SU-DHL-6 (cell line): ENCODE data around the gene FAM228B.
A peak's percentile ranks its signal among the peaks of the same experiment; 100 is the strongest.

Experiments used
- H2AFZ ChIP-seq: fragments of 200-600 bp; sonication (generic); 2 replicates; pipeline ENCODE4 v1.6.1; 2014; ENCODE audit warnings: low read depth, mild to moderate bottlenecking, moderate library complexity, mixed read lengths, antibody characterized with exemption, low read length; ENCODE audit not compliant: severe bottlenecking
- H3F3A ChIP-seq: fragments of 200-600 bp; shearing (Covaris generic); 2 replicates; pipeline ENCODE4 v1.6.0; 2016; ENCODE audit warnings: antibody characterized with exemption, mild to moderate bottlenecking; ENCODE audit not compliant: insufficient read depth
- H3K27ac ChIP-seq: fragments of 200-600 bp; sonication (generic); 2 replicates; pipeline ENCODE4 v1.5.1; 2016; ENCODE audit warnings: low read depth, mild to moderate bottlenecking, low read length, moderate library complexity, mixed read lengths
- H3K27me3 ChIP-seq: fragments of 200-600 bp; sonication (generic), shearing (Covaris generic); 2 replicates; pipeline ENCODE4 v1.6.0; 2014; ENCODE audit warnings: mild to moderate bottlenecking, low read length
- H3K36me3 ChIP-seq: fragments of 200-600 bp; sonication (generic); 2 replicates; pipeline ENCODE4 v1.6.1; 2014; ENCODE audit warnings: mild to moderate bottlenecking, low read length, mixed read lengths
- H3K4me2 ChIP-seq: fragments of 300-600, 200-600 bp; shearing (Covaris generic), sonication (generic); 2 replicates; pipeline ENCODE4 v1.6.0; 2014; ENCODE audit warnings: low read length, low read depth, mild to moderate bottlenecking; ENCODE audit not compliant: poor library complexity, severe bottlenecking
- H3K4me3 ChIP-seq: fragments of 200-600 bp; sonication (generic); 2 replicates; pipeline ENCODE4 v1.5.1; 2014; ENCODE audit warnings: antibody characterized with exemption, low read length, mild to moderate bottlenecking, mixed read lengths; ENCODE audit not compliant: insufficient read depth, poor library complexity, severe bottlenecking
- H3K79me2 ChIP-seq: fragments of 200-600 bp; sonication (generic); 2 replicates; pipeline ENCODE4 v1.6.1; 2014; ENCODE audit warnings: mild to moderate bottlenecking, low read length, moderate library complexity; ENCODE audit not compliant: insufficient read depth
- H3K9ac ChIP-seq: fragments of 200-600 bp; sonication (generic); 2 replicates; pipeline ENCODE4 v1.7.0; 2014; ENCODE audit warnings: mild to moderate bottlenecking, low read length
- H3K9me2 ChIP-seq: fragments of 200-600 bp; sonication (generic); replicated peaks from 2 replicates; pipeline ENCODE4 v1.6.1; 2014; ENCODE audit warnings: low read length; ENCODE audit not compliant: insufficient read depth
- H3K9me3 ChIP-seq: fragments of 200-600 bp; sonication (generic); 2 replicates; pipeline ENCODE4 v1.6.1; 2014; ENCODE audit warnings: low read length, mixed read lengths; ENCODE audit not compliant: insufficient read depth
- H4K20me1 ChIP-seq: fragments of 200-600 bp; sonication (generic); 2 replicates; pipeline ENCODE4 v1.6.1; 2014; ENCODE audit warnings: low read depth, mild to moderate bottlenecking, antibody characterized with exemption, low read length, moderate library complexity, mixed read lengths
- CTCF ChIP-seq: fragments of 200-600 bp; sonication (generic); IDR thresholded peaks from one replicate; pipeline ENCODE4 v1.5.1; 2017; ENCODE audit warnings: antibody characterized with exemption, mild to moderate bottlenecking, low read length, moderate library complexity; ENCODE audit not compliant: insufficient read depth, poor library complexity, severe bottlenecking
- EZH2phosphoT487 ChIP-seq: fragments of 200-600 bp; sonication (generic), shearing (Covaris generic); conservative IDR thresholded peaks from 2 replicates; pipeline ENCODE4 v1.6.1; 2018; ENCODE audit warnings: mild to moderate bottlenecking, antibody characterized with exemption, low read length, moderate library complexity, mixed read lengths

FAM228B gene

GRCh38 chr2:24123195-24123921 lies at the start of gene FAM228B, which contains the start of gene PFN4:
Gene FAM228B (plus strand): TSS chr2:24123469. CDS start chr2:24124362, 893 bp downstream.
Gene PFN4 (minus strand): TSS chr2:24123334. CDS start chr2:24122535, 799 bp downstream.
- TF ChIP-seq EZH2phosphoT487, result no peak
- no peaks in the 10 kb centered on the region for H3K27me3 ChIP-seq
- no peaks in the 10 kb centered on the region for H4K20me1 ChIP-seq
- H3K79me2 ChIP-seq, result peaks cover 9% of the 10 kb centered on the region
- H2AFZ ChIP-seq, result peak within 1 kb of the TSS; percentile 82
- H3K27ac ChIP-seq, result peak within 1 kb of the TSS; percentile 56
- H3K4me2 ChIP-seq, result peak within 1 kb of the TSS; percentile 82
- H3K9me3 ChIP-seq, result no peaks in the 10 kb centered on the region
- peak within 1 kb of the TSS; percentile 81 for H3K9ac ChIP-seq
- no peaks in the 10 kb centered on the region for H3K36me3 ChIP-seq
- H3K4me3 ChIP-seq, result peak within 1 kb of the TSS; percentile 71
- peaks cover 16% of the 10 kb centered on the region for H3F3A ChIP-seq
- H3K9me2 ChIP-seq, result no peaks in the 10 kb centered on the region

GRCh38 chr2:24073816-24074215 lies 49.5 kb upstream of the FAM228B start:
- Histone ChIP-seq H3K9me2 (no peaks in the 10 kb centered on the region), H3F3A (peaks cover 5% of the 10 kb centered on the region; the same call in 1 of the 2 replicates), H3K27ac (no peak overlapping the region), H3K4me2 (no peak overlapping the region), H2AFZ (no peak overlapping the region), H3K4me3 (no peak overlapping the region), H4K20me1 (no peaks in the 10 kb centered on the region), H3K27me3 (no peaks in the 10 kb centered on the region), H3K36me3 (peaks cover 9% of the 10 kb centered on the region; the same call in 1 of the 2 replicates), H3K9me3 (no peaks in the 10 kb centered on the region), H3K9ac (no peak overlapping the region), H3K79me2 (peaks cover 32% of the 10 kb centered on the region)
- TF ChIP-seq CTCF (no peak), EZH2phosphoT487 (no peak)

GRCh38 chr2:24075259-24075658 lies 48.0 kb upstream of the FAM228B start:
- no peaks in the 10 kb centered on the region for H4K20me1 ChIP-seq
- H2AFZ ChIP-seq, result no peak overlapping the region
- H3K36me3 ChIP-seq, result peaks cover 9% of the 10 kb centered on the region; the same call in 1 of the 2 replicates
- peak overlapping the region; percentile 80 for H3K4me2 ChIP-seq
- H3K4me3 ChIP-seq, result peak overlapping the region; percentile 76
- no peaks in the 10 kb centered on the region for H3K9me3 ChIP-seq
- H3K27me3 ChIP-seq, result no peaks in the 10 kb centered on the region
- H3K27ac ChIP-seq, result no peak overlapping the region
- peak overlapping the region; percentile 67 for H3K9ac ChIP-seq
- TF ChIP-seq CTCF, result no peak
- no peak for TF ChIP-seq EZH2phosphoT487
- H3F3A ChIP-seq, result peaks cover 5% of the 10 kb centered on the region; the same call in 1 of the 2 replicates
- H3K9me2 ChIP-seq, result no peaks in the 10 kb centered on the region
- peaks cover 32% of the 10 kb centered on the region for H3K79me2 ChIP-seq
